Right ventricle myocardium superior (tissue), 1 donor: ENCODE results near the gene SOCS4. TPM values are rescaled to one million over a fixed set of nuclear protein-coding genes. Genes with fewer than 3 reads are reported as not detected.
"Not testable (repeated sequence)": the region's sequence is repeated elsewhere in the genome, so short reads cannot be mapped to it uniquely, and the experiment has no call there.

Experiments
- ATAC-seq: fragments of 200-7000 bp; cut with Tn5 transposase; one replicate; pipeline ENCODE4 v1.9.1; 2020; ENCODE audit warnings: mild to moderate bottlenecking; ENCODE audit not compliant: poor library complexity
- DNase-seq: peaks from one replicate; pipeline ENCODE4 v3.0.0-alpha.2; 2020
- intact Hi-C: fragments of 100-400 bp; cut with DNase I; formaldehyde crosslinking; loops from one replicate; pipeline ENCODE4 v1.11.2; 2022
- total RNA-seq: library from RNA; stranded (reverse); fragmentation: NEBNext Ultra II Directional; extraction: Animal tissue kit (Norgen Biotek cat#: 25700); gene quantifications from one replicate; pipeline ENCODE4 v1.2.1, GENCODE V29; 2021
- donor health status: DM: no; HTN: yes; CAD: no; lungs with severe emphysema.

Gene SOCS4
- total RNA-seq, 1 donor from 2014 or later: 15.2 TPM

DNA sequence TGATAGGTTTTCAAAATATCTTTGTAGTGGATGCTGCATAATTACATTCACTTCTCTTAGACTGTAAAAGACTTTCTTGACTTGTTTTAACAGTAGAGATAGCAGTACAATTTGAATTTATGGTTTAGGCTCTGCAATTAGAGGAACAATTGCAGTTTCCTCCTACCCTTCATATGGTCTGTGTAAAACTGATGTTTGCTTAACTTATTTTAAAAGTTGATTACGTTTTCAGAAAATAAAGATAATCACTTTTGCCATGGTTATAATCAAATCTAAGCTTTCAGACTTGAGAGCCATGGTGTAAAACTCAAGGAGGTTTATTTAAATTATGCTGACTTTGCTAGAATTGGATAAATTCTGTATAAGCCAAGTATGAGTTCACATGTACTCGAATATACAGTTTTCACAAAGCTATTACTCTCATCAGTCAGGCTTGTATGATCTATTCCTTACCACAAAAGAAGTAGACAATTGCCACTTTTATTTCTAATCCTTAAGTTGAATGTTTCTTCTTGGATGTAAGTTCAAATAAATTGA is 21.9 kb downstream of the SOCS4 start:
- DNase-seq (no peak), ATAC-seq (no peak)
- intact Hi-C loops: no loop called here

DNA sequence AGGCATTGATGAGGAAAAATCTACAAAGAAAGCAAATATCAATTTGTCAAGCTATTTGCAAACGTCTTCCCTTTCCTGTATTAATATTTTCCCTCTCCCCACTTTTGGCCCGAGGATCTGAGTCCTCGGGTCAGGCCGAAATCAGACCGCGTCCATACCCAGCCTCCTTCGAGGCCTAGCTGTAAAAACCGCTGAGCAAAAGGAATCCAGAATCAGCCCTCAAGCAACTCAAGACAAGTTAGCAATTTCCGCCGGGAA is 24.1 kb downstream of the SOCS4 start:
- no peak for ATAC-seq
- intact Hi-C loops: no loop called here
- no peak for DNase-seq

GRCh38 chr14:55051423-55052268 is 24.6 kb downstream of the SOCS4 start, which contains the start of gene MAPK1IP1L:
Gene MAPK1IP1L, plus strand, starts transcription at chr14:55051647. Its CDS starts 10,037 bp downstream, at chr14:55061684.
- intact Hi-C loops: no loop called here
- peak; percentile 93 for DNase-seq
- ATAC-seq: peak; percentile 98

DNA sequence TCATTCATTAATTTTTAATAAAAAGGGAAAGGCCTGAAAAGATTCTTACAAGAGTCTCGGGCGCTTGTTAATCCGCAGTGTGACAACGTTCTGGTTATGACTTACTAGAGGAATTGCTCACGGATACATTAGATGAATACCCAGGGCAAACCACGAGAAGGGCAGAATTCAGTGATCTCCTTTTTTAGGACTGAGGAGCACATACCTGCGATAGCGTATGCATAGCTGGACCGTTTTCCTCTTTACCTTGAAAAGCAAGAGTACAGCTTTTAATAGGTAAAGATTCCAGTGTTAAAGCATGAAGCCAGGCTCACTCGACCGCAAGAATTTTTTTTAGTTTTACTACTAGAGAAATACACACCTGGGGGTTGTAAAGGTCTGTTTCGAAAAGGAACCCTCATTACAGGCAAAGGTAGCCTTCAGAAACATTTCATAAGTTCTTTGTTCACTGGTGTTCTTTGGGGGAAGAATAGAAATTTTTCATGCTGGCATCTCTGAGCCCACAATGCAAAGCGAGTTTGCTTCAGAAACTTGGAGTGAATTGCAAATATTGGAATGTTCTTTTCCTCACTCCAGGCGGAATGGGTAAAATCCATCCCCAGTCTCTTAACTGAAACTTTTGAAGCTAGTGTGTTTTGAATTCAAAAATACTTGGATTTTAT is 25.4 kb downstream of the SOCS4 start:
- intact Hi-C loops: no loop called here
- ATAC-seq: no peak

DNA sequence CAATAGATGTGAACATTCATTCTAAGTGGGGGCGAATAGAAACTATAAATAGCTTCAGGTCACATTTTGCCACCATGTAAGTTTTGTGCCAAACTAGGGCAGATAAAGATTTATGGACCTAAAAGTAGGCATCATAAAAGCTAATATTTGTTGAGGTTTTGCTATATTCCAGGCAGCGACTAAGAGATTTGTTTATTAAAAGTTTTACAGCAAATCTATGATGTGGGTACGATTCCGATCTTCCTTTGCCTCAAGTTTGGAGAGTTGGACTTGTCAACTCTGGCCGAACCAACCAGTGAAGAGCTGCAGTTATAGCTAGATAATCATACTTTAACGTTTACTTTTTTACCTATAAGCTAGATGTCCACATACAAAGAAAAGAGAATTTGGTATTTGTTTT is 26.0 kb downstream of the SOCS4 start:
- intact Hi-C loops: no loop called here
- DNase-seq (no peak), ATAC-seq (no peak)

More for the DNA sequence above, 25.4 kb downstream of the SOCS4 start:
- no peak for DNase-seq

GRCh38 chr14:55053500-55053899 is 26.5 kb downstream of the SOCS4 start:
- ATAC-seq (no peak), DNase-seq (no peak)
- intact Hi-C loops: no loop called here

- DNase-seq (no peak), ATAC-seq (no peak)
- intact Hi-C loops: no loop called here
Observed at GRCh38 chr14:55054098-55054497, 27.1 kb downstream of the SOCS4 start.

GRCh38 chr14:55057919-55058318 is 30.9 kb downstream of the SOCS4 start:
- DNase-seq (no peak), ATAC-seq (no peak)
- intact Hi-C loops: no loop called here

DNA sequence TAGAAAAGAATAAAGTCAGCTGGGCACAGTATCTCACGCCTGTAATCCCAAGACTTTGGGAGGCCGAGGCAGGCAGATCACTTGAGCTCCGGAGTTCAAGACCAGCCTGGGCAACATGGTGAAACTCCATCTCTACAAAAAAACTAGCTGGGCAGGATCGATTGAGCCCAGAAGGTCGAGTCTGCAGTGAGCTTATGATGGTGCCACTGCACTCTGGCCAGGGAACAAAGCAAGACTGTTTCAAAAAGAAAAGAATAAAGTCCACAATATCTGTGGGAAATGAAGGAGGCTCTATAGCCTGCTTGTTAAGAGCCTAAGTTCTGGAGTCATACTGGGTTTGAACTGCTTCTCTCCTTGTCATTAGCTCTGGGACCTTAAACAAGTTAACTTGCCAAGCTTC is 32.3 kb downstream of the SOCS4 start:
- DNase-seq (no peak), ATAC-seq (no peak)
- intact Hi-C loops: no loop called here

GRCh38 chr14:55062517-55063351 is 35.7 kb downstream of the SOCS4 start:
- intact Hi-C loops: no loop called here
- peak; percentile 66 for DNase-seq
- ATAC-seq: peak; percentile 87

DNA sequence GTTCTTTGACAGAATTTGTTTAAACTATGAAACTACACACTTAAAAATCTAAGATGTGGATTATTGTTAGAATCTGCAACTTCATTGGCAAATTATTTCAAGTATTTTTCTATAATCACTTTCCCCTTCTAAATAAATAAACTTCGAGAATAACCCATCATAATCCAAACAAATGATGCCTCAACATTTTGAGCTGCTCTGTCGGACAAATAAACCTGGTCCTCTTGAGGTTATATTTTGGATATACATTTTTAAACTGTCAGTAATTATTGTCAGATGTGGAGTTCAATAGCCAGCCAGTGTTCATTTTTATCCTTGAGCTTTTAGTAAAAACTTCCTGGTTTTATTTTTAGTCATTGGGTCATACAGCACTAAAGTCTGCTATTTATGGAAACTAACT is 37.9 kb downstream of the SOCS4 start:
- ATAC-seq, intact Hi-C loops, DNase-seq: not testable (repeated sequence)

- intact Hi-C loops: no loop called here
- no peak for DNase-seq
- ATAC-seq: no peak
Observed at GRCh38 chr14:55065411-55065810, 38.4 kb downstream of the SOCS4 start.

GRCh38 chr14:55066223-55066622 is 39.2 kb downstream of the SOCS4 start:
- intact Hi-C loops: no loop called here
- no peak for DNase-seq
- ATAC-seq: no peak

- ATAC-seq (no peak), DNase-seq (no peak)
- intact Hi-C loops: no loop called here
Observed at GRCh38 chr14:55070981-55071411, 44.0 kb downstream of the SOCS4 start.

DNA sequence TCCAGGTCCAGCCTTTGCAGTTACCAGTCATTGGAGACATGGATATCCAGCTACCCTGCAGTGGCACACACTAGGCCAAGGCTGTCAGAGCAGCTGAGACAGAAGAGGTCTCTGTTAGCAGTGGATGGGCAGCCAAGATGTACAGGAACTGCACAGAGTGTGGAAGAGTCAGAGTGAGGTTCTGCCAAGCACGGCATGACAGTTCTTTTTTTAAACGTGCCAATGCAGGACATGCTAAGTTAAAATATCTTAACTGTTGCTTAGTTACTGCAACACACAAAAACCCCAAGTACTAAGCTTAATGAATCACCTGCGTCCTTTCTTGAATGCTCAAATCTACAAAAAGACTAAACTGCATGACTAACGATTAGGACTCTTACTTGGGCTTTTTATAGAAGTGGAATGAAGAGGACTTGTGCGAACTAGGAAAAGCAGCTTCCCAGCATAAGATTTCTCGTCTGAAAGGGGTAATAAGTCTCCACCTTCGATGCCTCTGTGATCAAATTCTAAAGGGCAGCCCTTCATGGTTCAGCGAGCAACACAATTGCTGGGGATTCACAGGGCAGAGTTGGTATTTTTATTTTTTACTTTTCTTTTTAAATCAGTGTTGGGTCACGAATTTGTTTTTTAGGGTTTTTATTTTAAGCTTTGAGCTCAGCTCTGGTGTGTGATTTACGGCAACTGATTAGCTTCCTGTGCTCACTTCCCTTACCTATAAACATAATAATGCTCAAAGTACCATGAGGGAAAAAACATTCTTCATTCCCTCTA is 45.0 kb downstream of the SOCS4 start:
- DNase-seq (peak; percentile 55), ATAC-seq (peak; percentile 92)
- intact Hi-C loops: no loop called here

GRCh38 chr14:55073856-55074255 is 46.8 kb downstream of the SOCS4 start:
- intact Hi-C loops: no loop called here
- DNase-seq (no peak), ATAC-seq (no peak)

GRCh38 chr14:55074662-55075061 is 47.6 kb downstream of the SOCS4 start:
- intact Hi-C loops: no loop called here
- no peak for ATAC-seq

GRCh38 chr14:55075628-55076175 is 48.7 kb downstream of the SOCS4 start:
- intact Hi-C loops: no loop called here
- DNase-seq (no peak), ATAC-seq (no peak)

More at GRCh38 chr14:55074662-55075061, 47.6 kb downstream of the SOCS4 start:
- no peak for DNase-seq
